HG02884 (cell line): ENCODE results near the gene RUNX2.

Source experiments
- ATAC-seq: cut with Tn5 transposase; IDR thresholded peaks from one replicate; pipeline ENCODE4 v1.9.1; 2021; ENCODE audit warnings: mild to moderate bottlenecking, moderate library complexity; ENCODE audit not compliant: unreplicated experiment

The RUNX2 gene

DNA sequence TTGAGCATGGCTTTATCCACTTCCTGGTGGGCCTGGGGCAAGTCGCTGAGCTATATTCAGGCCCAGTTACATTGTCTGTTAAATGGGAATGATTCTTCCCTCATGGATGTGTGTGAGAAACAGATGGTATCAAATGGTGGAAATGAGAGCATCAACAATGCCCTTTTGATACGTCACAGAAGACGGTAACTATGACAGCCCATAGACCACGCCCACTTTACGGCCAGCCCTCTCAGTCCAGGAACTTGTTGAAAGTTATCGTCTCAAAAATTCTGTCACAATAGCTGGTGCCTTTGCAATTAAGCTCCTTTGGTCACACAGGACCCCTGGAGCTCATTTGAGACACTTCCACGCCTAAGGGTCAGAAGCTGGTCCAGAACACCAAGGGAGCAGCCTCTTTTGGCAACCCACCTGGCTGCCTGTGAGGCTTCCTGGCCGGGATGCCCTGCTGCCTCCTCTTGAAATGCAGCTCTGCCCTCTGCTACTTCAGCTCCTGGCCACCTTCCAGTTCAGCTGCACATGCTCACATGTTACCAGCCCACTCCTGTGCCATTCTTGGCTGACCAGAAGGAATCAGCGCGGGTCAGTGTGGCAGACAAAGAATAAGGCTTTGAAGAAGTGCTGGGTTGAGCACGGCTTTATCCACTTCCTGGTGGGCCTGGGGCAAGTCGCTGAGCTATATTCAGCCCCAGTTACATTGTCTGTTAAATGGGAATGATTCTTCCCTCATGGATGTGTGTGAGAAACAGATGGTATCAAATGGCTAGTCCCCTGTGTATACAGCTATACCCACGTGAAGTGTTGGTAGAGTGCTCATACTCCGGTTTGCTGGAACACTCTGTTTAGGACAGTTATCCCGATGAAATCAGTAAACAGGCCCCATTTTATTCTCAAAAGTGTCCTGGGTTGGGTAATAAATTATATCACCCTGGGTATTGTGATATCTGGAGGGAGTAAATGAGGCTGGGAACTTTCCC lies 248.8 kb downstream of the RUNX2 start:
- no peak for ATAC-seq

DNA sequence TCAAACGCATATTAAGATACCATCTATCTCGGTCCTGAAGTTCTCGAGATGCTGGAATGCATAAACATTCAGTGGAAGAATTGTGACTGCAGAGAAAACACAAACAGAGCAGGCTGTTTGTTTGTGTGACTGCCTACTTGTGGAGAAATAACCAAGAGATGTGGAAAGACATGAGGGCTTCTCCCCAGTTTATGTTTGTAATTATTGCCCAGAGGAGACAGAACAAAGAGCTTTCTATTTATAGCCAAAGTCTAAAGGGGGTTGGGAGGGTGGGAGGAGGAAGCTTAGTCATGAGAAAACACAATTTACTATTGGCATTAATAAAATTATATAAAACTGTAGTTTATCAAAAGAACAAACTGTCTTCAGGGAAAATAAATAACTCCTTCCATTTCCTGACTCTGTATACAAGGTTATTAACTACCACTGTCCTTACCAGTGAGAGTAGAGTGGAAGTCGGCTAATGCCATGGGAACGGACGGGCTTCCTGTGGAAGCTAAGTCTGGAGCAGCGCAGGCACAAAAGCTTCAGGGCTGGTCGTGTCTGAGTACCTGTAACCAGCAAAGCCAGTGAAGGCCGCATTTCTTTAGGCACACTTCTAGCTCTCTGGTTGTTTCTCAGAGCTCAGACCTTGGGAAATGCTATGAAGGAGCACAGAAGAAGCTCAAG lies 249.8 kb downstream of the RUNX2 start:
- ATAC-seq, result no peak

GRCh38 chr6:45584127-45584526 lies 256.0 kb downstream of the RUNX2 start:
- ATAC-seq, result no peak

DNA sequence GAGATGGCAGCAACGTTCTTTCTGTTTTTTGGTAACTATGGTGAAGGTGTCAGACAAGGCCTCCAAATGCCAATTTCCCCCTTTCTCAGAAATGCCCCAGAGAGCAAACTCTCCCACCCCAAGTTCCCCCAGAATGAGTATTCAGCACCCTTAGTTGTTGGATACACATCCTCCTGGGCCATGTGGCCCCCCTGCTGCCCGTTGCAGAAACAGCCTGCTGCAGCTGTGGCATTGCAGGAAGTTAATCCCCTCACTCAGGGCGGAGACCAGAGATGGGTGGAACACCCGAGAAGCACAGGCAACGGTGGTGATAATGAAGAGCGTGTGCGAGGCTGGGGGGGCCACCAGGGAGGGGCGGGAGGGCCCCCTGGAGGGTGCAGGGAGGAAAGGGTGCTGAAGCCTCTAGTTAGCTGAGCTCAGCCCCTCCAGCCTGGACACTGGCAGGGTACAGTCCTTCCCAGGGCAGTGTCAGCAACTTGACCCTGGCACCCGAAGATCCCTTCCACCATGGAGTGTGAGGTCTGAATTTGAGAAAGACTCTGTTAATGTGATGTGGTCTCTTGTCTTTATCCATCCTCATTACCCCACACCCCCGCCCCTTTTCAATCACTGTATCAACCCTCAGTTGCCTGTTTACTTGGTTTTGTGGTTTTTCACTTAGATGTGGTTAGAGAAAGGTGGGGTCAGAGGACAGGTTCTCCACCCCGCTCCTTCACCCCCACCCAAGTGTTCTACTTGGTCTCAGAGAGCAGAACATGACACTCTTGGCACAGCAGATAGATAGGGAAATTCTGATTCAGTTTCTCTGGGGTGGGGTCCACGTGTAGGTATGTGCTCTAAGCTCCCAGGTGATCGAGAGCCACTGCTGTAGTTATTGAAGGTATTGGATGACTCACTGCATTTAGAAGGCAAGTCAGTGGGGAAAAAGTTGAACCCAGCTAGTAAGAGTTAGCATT lies 258.4 kb downstream of the RUNX2 start:
- ATAC-seq, result no peak

- ATAC-seq, result no peak
Observed at GRCh38 chr6:45587229-45588060, 259.3 kb downstream of the RUNX2 start.

DNA sequence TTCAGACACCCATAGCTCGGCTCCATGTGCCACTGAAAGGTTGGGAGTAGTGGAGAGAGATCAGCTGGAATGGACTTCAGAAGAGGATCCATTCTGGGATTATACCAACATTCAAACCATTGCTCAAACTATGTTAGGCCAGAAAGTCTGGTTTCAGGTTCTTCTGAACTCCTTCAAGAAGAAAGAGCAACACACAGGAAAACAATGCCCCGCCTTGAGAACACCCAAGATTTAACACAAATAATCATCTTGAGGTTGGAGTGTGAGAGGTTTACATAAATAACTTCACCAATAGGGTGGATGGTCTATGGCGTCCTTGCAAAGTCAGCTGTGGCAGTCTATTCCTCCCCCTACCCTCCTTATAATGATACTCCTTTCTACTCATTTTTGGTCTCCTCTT lies 261.2 kb downstream of the RUNX2 start:
- no peak for ATAC-seq

DNA sequence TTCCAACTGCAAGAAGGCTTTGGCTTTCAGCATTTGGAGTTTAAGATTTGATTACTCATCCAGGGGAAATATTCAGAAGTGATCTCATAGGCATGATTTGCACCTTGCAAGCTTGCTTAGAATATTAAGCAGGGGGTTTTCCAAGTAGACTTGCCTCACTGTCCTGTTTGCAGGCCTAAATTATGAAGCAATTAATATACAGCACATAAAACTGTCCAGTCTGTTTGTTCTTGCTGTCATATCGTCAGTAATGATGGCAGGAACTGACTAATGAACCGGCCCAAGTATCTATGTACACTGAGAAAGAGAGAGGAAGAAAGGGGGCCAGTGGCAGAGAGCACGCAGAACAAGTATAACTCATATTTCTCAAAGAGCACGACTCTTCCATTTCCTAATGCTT lies 262.1 kb downstream of the RUNX2 start:
- no peak for ATAC-seq

DNA sequence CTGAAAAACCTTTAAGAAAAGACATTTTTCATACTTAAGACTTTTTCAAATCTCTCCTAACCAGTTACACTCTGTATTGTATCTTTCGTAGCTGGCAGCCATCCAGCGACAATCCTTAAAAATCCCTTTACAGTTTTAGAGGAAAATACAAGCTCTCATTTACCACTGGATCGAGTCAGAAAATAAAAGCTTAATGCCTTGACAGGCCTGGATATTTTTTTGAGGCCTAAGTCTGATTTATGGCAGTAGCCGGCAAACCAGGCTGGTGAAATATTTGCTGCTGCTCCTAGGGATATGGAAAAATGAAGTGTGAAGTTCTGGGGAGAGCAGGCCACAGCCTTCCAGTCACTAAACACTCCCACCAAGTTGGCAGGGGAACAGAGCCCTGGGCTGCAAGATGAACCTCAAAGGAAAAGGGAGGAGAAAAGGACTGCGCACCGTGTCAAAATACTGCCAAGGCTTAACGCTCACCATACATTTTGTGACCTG lies 262.6 kb downstream of the RUNX2 start:
- ATAC-seq, result no peak

DNA sequence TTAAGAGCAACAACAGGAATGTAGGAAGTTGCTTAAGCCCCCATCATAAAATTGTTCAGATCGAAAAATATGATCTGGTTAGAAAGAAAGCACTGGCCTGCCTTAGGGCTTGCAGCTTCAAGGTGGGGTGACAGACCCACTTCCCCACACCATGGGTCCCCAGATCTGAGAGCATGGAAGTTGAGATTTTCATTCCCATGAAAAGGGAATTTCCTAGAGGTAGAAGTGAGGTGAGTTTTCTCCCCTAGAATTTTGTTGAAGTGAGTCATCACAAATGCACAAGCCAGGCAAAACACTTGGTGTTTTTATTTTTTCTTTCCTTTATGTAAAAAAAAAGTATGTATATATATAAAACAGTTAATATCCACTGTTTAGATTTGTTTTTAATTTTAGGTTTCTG lies 263.2 kb downstream of the RUNX2 start:
- no peak for ATAC-seq

DNA sequence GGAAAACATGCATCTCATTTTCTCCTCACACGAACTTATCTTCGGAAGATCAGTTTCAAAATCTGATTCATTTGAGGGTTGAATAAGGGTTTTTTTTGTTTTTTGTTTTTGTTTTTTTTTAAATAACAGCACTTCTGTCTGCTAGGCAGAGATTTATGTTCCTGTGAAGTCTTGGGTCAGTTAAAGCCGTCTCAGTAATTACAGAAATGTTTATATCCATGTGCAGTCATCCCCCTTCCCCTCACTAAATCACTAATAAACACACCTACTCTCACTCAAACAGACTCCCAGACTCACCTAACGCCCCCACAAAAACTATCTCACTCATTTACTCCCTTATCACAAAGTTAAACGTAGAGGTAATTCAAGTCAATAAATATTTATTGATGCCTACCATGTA lies 263.8 kb downstream of the RUNX2 start:
- no peak for ATAC-seq

- no peak for ATAC-seq
Observed at GRCh38 chr6:45592991-45593390, 264.9 kb downstream of the RUNX2 start.

DNA sequence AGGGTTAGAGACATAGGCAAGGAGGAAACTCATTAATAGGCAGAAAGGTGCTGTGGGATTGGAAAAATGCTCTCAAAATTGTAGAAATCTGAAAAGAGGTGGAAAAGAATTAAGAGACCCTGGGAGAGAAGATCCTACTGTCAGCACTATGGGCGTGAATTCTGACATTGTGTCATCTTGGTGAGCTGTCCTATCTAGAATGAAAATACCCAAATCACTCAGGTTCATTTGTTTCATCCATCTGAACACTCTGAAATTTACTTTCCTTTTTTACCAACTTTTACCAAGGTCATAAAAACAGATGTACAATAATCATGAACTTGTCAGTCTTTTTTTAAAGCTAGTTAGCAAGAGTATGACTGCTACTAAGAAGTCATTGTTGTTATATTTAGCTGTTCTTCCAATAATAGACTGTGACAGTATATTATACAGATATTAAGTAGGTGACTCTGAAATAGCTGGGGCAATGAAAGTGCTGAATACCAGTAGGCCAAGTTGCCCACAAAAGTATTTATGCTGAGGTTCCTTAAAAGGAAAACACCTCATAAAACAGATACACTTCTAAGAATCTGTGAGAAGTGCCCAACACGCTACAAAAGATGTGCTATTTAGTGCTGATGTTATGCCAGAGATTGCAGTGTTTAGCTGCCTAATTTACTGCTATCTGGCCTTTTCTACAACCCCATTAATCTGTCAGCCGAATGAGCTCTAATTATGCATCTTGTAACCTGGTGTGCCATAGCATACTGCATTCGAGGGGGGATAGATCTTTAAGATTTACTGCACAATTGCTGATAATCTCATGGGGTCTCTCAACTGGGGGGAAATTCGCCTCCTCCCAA lies 267.1 kb downstream of the RUNX2 start:
- no peak for ATAC-seq

GRCh38 chr6:45597424-45597823 lies 269.3 kb downstream of the RUNX2 start:
- no peak for ATAC-seq

- ATAC-seq, result no peak
Observed at GRCh38 chr6:45599053-45599452, 270.9 kb downstream of the RUNX2 start.

- ATAC-seq, result no peak
Observed at GRCh38 chr6:45605971-45606370, 277.8 kb downstream of the RUNX2 start.

DNA sequence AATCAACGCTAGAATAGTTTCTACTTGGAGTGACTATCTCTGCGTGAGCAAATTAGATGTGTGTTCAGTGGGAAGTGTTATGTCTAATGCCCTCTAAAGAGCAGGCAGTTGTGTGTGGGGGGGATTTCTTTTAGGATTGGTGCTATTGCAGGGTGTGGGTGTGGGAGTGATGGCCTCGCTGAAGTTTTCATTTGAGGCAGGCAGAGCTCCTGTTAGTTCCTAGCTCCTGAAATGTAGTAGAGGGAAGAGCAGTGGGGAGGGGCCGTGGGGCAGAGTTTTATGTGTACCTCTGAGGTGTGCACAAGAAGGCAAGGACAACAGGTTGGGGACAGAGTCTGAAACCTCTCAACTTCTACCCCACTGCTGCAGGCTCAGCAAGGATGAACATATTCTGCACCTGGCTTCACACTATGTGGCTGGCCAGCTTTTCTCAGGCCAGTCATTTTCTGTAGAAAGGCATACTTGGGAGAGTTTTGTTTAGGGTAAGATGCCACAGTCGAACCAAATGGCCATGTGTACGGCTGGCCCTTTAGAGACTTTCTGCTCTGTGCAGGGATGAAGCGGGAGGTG lies 278.8 kb downstream of the RUNX2 start:
- ATAC-seq, result no peak

DNA sequence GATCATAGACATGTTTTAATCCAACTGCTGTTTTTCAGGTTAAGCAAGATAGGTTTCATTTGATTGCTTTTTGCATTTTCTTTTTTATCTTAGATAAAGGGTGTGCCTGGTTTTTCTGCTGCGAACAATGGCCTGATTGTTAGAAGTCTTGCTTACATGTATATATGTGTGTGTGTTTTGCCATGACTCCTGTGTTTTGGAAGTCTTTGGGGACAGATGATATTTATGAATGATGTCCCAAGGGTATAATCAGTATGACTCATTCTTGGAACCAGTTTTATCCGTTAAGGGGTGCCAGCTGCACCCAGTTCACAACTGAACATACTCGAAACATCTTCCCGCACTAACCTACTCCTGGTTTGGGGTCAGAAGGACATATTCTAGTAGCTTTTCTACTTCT lies 279.7 kb downstream of the RUNX2 start:
- ATAC-seq, result no peak

DNA sequence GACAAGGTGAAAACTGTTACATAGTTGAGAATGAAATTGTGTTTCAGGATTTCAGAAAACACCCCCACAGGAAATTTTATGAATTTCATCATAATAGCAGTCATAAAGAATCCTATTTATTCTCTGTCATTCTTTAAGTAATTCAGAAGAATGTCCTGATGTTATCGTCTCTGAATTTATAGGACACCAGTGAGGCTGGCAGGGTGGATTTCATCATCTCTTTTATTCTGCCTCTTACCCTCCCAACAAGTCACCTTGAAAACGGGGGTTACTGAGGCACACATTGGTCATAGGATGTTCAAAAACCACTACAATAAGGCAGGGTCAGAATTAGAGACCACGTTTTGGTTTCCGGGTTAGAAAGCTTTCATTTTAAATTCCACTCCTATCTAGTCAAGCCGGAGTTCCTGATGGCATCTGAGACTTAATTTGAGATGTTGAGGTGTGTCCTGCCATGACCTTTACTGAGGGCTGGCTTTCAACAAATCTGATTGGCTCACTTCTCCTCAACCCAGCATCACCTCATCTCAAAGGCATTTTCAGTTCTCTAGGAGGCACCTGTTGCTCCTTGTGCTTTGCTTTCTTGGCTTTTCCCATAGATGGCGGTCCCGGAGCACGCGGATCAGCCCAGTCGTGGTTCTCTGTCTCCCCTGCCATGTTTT lies 280.3 kb downstream of the RUNX2 start:
- no peak for ATAC-seq
